Fibroblast of lung (primary cell): ENCODE measurements around the gene INPP5A. TPM values are rescaled to one million over a fixed set of nuclear protein-coding genes. Genes with fewer than 3 reads are reported as not detected.
"Not testable (repeated sequence)": the region's sequence is repeated elsewhere in the genome, so short reads cannot be mapped to it uniquely, and the experiment has no call there.

ENCODE experiments used
- DNase-seq, 2 donors: peaks; one replicate each; pipeline versions ENCODE4 v3.0.0 to v3.0.0-alpha.2; 2010; ENCODE audit warnings: low read depth in 2 of 2
- H2AFZ ChIP-seq: 2 replicates; pipeline ENCODE4 v1.5.1; 2012; ENCODE audit warnings: low read length, control low read depth, inconsistent platforms
- H3K27ac ChIP-seq: 2 replicates; pipeline ENCODE4 v1.5.1; 2011; ENCODE audit warnings: low read length, control low read depth; ENCODE audit not compliant: insufficient read depth
- H3K27me3 ChIP-seq: 2 replicates; pipeline ENCODE4 v1.5.1; 2011; ENCODE audit warnings: mild to moderate bottlenecking, low read length; ENCODE audit not compliant: control insufficient read depth, insufficient read depth
- H3K36me3 ChIP-seq: 2 replicates; pipeline ENCODE4 v1.5.1; 2011; ENCODE audit warnings: low read length; ENCODE audit not compliant: control insufficient read depth, insufficient read depth
- H3K4me1 ChIP-seq: 2 replicates; pipeline ENCODE4 v1.5.1; 2011; ENCODE audit warnings: low read length; ENCODE audit not compliant: control insufficient read depth, insufficient read depth; ENCODE audit errors: extremely low read depth
- H3K4me2 ChIP-seq: 2 replicates; pipeline ENCODE4 v1.5.1; 2011; ENCODE audit warnings: low read length, control low read depth; ENCODE audit not compliant: insufficient read depth; ENCODE audit errors: extremely low read depth
- H3K4me3 ChIP-seq, 4 experiments: fragments of 200-600 bp in 1 of 4; sonication (generic) in 1 of 4; replicated peaks in 1 of 4; 2 replicates each; pipeline ENCODE4 v1.5.1; 2011 to 2016; ENCODE audit warnings: low read length in 4 of 4, low read depth in 3 of 4, mild to moderate bottlenecking in 3 of 4, control low read depth in 2 of 4, inconsistent platforms in 1 of 4, mixed read lengths in 1 of 4; ENCODE audit not compliant: insufficient read depth in 1 of 4; ENCODE audit errors: control extremely low read depth in 1 of 4
- H3K79me2 ChIP-seq: 2 replicates; pipeline ENCODE4 v1.5.1; 2012; ENCODE audit warnings: mild to moderate bottlenecking, low read length, inconsistent platforms; ENCODE audit not compliant: control insufficient read depth, insufficient read depth
- H3K9ac ChIP-seq: 2 replicates; pipeline ENCODE4 v1.5.1; 2011; ENCODE audit warnings: mild to moderate bottlenecking, low read length, control low read depth; ENCODE audit not compliant: insufficient read depth
- H3K9me3 ChIP-seq: 2 replicates; pipeline ENCODE4 v1.5.1; 2012; ENCODE audit warnings: low read depth, low read length; ENCODE audit not compliant: control insufficient read depth, insufficient read depth
- H4K20me1 ChIP-seq: 2 replicates; pipeline ENCODE4 v1.5.1; 2011; ENCODE audit warnings: low read length; ENCODE audit not compliant: control insufficient read depth, insufficient read depth; ENCODE audit errors: extremely low read depth
- EZH2 ChIP-seq: IDR thresholded peaks from 2 replicates; pipeline ENCODE4 v1.5.1; 2012; ENCODE audit warnings: low read length, control low read depth, mild to moderate bottlenecking; ENCODE audit errors: missing control alignments
- polyA plus RNA-seq, 2 donors: library from polyadenylated mRNA; depleted of rRNA in 1 of 2; stranded (reverse) in 1 of 2; unstranded in 1 of 2; fragments of >200 nt; gene quantifications; 2 replicates each; pipeline ENCODE4 v1.2.1, GENCODE V29; 2011 to 2012; ENCODE audit warnings: missing spikeins in 1 of 2
- total RNA-seq: library from RNA; depleted of rRNA; stranded (reverse); fragments of >200 nt; gene quantifications from 2 replicates; pipeline ENCODE4 v1.2.1, GENCODE V29; 2014
- TF ChIP-seq, protein P1 (sequence below), 2 donors: IDR thresholded peaks in 1 of 2; conservative IDR thresholded peaks in 1 of 2; 1 replicate in 1 of 2; 2 replicates in 1 of 2; pipeline ENCODE4 v1.5.1; 2011 to 2012; ENCODE audit warnings: low read length in 2 of 2, control low read depth in 1 of 2, inconsistent platforms in 1 of 2, low read depth in 1 of 2, mild to moderate bottlenecking in 1 of 2

INPP5A gene
- total and polyA plus RNA-seq, 2 donors (not counting 1 experiment from before 2014, with no cell fraction given): 24.6 to 39.9 TPM

DNA sequence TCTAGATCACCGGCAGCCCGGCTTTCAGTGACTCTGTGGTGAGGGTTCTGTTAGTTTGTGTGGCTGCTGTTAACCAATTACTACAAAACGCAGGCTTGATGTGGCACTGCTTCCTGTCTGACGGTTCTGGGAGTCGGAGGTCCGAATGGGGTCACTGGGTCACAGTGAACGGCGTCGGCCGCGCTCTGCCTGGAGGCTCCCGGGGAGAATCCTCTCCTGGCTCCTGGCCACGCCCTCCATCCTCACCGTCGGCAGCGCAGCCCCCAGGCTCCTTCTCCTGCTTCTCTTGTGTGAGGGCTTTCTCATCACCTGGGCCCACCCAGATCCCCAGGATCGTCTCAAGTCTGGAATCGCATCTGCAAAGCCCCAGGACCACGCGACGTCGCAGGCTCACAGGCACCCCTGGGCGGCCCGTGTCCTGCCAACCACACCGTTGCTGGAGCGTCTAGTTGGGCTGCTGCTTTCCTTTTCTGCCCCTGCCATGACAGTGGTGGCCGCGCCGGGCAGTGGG lies 280.2 kb downstream of the INPP5A start:
- H3K27ac ChIP-seq: no peak overlapping the region
- TF ChIP-seq EZH2: no peak
- TF ChIP-seq, protein P1, sequence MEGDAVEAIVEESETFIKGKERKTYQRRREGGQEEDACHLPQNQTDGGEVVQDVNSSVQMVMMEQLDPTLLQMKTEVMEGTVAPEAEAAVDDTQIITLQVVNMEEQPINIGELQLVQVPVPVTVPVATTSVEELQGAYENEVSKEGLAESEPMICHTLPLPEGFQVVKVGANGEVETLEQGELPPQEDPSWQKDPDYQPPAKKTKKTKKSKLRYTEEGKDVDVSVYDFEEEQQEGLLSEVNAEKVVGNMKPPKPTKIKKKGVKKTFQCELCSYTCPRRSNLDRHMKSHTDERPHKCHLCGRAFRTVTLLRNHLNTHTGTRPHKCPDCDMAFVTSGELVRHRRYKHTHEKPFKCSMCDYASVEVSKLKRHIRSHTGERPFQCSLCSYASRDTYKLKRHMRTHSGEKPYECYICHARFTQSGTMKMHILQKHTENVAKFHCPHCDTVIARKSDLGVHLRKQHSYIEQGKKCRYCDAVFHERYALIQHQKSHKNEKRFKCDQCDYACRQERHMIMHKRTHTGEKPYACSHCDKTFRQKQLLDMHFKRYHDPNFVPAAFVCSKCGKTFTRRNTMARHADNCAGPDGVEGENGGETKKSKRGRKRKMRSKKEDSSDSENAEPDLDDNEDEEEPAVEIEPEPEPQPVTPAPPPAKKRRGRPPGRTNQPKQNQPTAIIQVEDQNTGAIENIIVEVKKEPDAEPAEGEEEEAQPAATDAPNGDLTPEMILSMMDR (conservative IDR thresholded peaks at IDR 0.05 in 1 of 2, IDR thresholded peaks at IDR 0.05 in 1 of 2; ENCODE audit: low read depth in 1 of 2, low read length in 2 of 2): no peak
- no peak overlapping the region for H3K4me3 ChIP-seq

DNA sequence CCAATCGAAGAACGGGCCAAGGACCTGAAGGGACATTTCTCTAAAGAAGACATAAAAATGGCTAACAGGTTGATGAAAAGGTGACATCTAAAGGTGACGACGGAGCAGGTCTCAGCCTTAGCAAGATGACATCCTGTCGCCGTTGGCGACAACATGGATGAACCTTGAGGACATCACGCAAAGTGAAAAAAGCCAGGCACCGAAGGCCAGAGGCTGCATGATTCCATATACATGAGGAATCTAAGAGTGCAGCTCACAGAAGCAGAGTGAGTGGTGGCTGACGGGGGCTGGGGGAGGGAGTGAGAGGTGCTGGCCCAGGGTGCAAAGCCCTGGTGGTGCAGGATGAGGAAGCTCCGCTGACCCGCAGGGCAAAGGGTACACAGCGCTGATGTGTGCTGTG lies 282.5 kb downstream of the INPP5A start:
- H3K4me1 ChIP-seq: no peaks in the 10 kb centered on the region
- DNase-seq: no peak
- H3K27me3 ChIP-seq: no peaks in the 10 kb centered on the region
- H4K20me1 ChIP-seq: no peaks in the 10 kb centered on the region
- H3K4me3 ChIP-seq: no peak overlapping the region
- no peaks in the 10 kb centered on the region for H3K79me2 ChIP-seq
- H2AFZ ChIP-seq: no peak overlapping the region
- no peak overlapping the region for H3K9ac ChIP-seq
- H3K4me2 ChIP-seq: no peak overlapping the region
- no peaks in the 10 kb centered on the region for H3K36me3 ChIP-seq
- TF ChIP-seq EZH2: no peak
- TF ChIP-seq, protein P1 (conservative IDR thresholded peaks at IDR 0.05 in 1 of 2, IDR thresholded peaks at IDR 0.05 in 1 of 2; ENCODE audit: low read depth in 1 of 2, low read length in 2 of 2): no peak
- no peaks in the 10 kb centered on the region for H3K9me3 ChIP-seq
- H3K27ac ChIP-seq: no peak overlapping the region

More for the DNA sequence above, 280.2 kb downstream of the INPP5A start:
- Histone ChIP-seq H3K36me3 (no peaks in the 10 kb centered on the region), H4K20me1 (no peaks in the 10 kb centered on the region), H3K27me3 (no peaks in the 10 kb centered on the region), H3K9me3 (no peaks in the 10 kb centered on the region), H2AFZ (no peak overlapping the region), H3K79me2 (no peaks in the 10 kb centered on the region), H3K4me2 (no peak overlapping the region), H3K4me1 (no peaks in the 10 kb centered on the region), H3K9ac (no peak overlapping the region)
- no peak for DNase-seq

GRCh38 chr10:132825783-132826523 lies 288.4 kb downstream of the INPP5A start:
- H3K27ac ChIP-seq, H3K9ac ChIP-seq, H3K36me3 ChIP-seq, DNase-seq, H3K79me2 ChIP-seq, H4K20me1 ChIP-seq, H2AFZ ChIP-seq, H3K4me1 ChIP-seq, H3K4me2 ChIP-seq, H3K4me3 ChIP-seq, H3K9me3 ChIP-seq, H3K27me3 ChIP-seq: not testable (repeated sequence)
